Measurements from ENCODE around the gene CPEB4.
A peak's percentile ranks its signal among the peaks of the same experiment; 100 is the strongest.

CPEB4 gene

GRCh38 chr5:173887610-173888472 lies at the start of gene CPEB4:
Gene CPEB4 (plus strand): TSS chr5:173888349. CDS start chr5:173889734, 1,385 bp downstream.
- peak; percentile 91 for DNase-seq

- DNase-seq: no peak
These were observed 48.9 kb upstream of the CPEB4 start for GRCh38 chr5:173839117-173839713.

GRCh38 chr5:173840111-173840983 lies 47.8 kb upstream of the CPEB4 start:
- no peak for DNase-seq

GRCh38 chr5:173841710-173842109 lies 46.4 kb upstream of the CPEB4 start:
- no peak for DNase-seq

- no peak for DNase-seq
These were observed 44.4 kb upstream of the CPEB4 start for GRCh38 chr5:173843794-173844193.

GRCh38 chr5:173845321-173845720 lies 42.8 kb upstream of the CPEB4 start:
- DNase-seq: no peak

GRCh38 chr5:173846929-173847501 lies 41.1 kb upstream of the CPEB4 start:
- no peak for DNase-seq

- no peak for DNase-seq
These were observed 39.1 kb upstream of the CPEB4 start for GRCh38 chr5:173848986-173849596.

GRCh38 chr5:173849908-173850307 lies 38.2 kb upstream of the CPEB4 start:
- no peak for DNase-seq

GRCh38 chr5:173850659-173851058 lies 37.5 kb upstream of the CPEB4 start:
- DNase-seq: no peak

- no peak for DNase-seq
These were observed 36.4 kb upstream of the CPEB4 start for GRCh38 chr5:173851595-173852243.

GRCh38 chr5:173852790-173853359 lies 35.3 kb upstream of the CPEB4 start:
- no peak for DNase-seq

GRCh38 chr5:173853370-173854131 lies 34.6 kb upstream of the CPEB4 start:
- no peak for DNase-seq

- no peak for DNase-seq
These were observed 32.8 kb upstream of the CPEB4 start for GRCh38 chr5:173855162-173855994.

- no peak for DNase-seq
These were observed 32.0 kb upstream of the CPEB4 start for GRCh38 chr5:173855995-173856656.

GRCh38 chr5:173857234-173857633 lies 30.9 kb upstream of the CPEB4 start:
- DNase-seq: no peak

- DNase-seq: no peak
These were observed 30.0 kb upstream of the CPEB4 start for GRCh38 chr5:173858021-173858669.

GRCh38 chr5:173858670-173859407 lies 29.3 kb upstream of the CPEB4 start:
- no peak for DNase-seq

All from DMS153 (cell line).